HPDE6-E6E7 (cell line): ENCODE data around the gene SORCS2.
A peak's percentile ranks its signal among the peaks of the same experiment; 100 is the strongest.

Source experiments
- DNase-seq: peaks from one replicate; pipeline ENCODE4 v3.0.0; 2011; ENCODE audit warnings: missing footprints; ENCODE audit errors: extremely low spot score

The SORCS2 gene

GRCh38 chr4:7763106-7763505 lies 570.8 kb downstream of the SORCS2 start:
- no peak for DNase-seq

GRCh38 chr4:7763788-7764187 lies 571.5 kb downstream of the SORCS2 start:
- DNase-seq = peak; percentile 49

- no peak for DNase-seq
These were observed 572.1 kb downstream of the SORCS2 start for GRCh38 chr4:7764466-7764865.

GRCh38 chr4:7765666-7766065 lies 573.3 kb downstream of the SORCS2 start:
- DNase-seq = no peak

GRCh38 chr4:7766086-7766485 lies 573.7 kb downstream of the SORCS2 start:
- DNase-seq = no peak

GRCh38 chr4:7766661-7767345 lies 574.5 kb downstream of the SORCS2 start:
- no peak for DNase-seq

- DNase-seq = no peak
These were observed 575.2 kb downstream of the SORCS2 start for GRCh38 chr4:7767526-7767925.

GRCh38 chr4:7767966-7768365 lies 575.6 kb downstream of the SORCS2 start:
- DNase-seq = no peak

- DNase-seq = no peak
These were observed 576.4 kb downstream of the SORCS2 start for GRCh38 chr4:7768736-7769135.

- no peak for DNase-seq
These were observed 577.3 kb downstream of the SORCS2 start for GRCh38 chr4:7769396-7770223.

GRCh38 chr4:7770224-7771050 lies 578.1 kb downstream of the SORCS2 start:
- DNase-seq = peak; percentile 11

GRCh38 chr4:7771056-7771455 lies 578.7 kb downstream of the SORCS2 start:
- DNase-seq = no peak

- no peak for DNase-seq
These were observed 579.5 kb downstream of the SORCS2 start for GRCh38 chr4:7771541-7772507.

GRCh38 chr4:7772711-7773385 lies 580.5 kb downstream of the SORCS2 start:
- no peak for DNase-seq

- no peak for DNase-seq
These were observed 581.3 kb downstream of the SORCS2 start for GRCh38 chr4:7773401-7774180.

GRCh38 chr4:7774301-7775294 lies 582.3 kb downstream of the SORCS2 start:
- DNase-seq = no peak

GRCh38 chr4:7775396-7775795 lies 583.1 kb downstream of the SORCS2 start:
- no peak for DNase-seq

- no peak for DNase-seq
These were observed 584.8 kb downstream of the SORCS2 start for GRCh38 chr4:7777017-7777710.
